ENCODE measurements around the gene LSR.
"Not testable (repeated sequence)": the region's sequence is repeated elsewhere in the genome, so short reads cannot be mapped to it uniquely, and the experiment has no call there.

LSR gene

DNA sequence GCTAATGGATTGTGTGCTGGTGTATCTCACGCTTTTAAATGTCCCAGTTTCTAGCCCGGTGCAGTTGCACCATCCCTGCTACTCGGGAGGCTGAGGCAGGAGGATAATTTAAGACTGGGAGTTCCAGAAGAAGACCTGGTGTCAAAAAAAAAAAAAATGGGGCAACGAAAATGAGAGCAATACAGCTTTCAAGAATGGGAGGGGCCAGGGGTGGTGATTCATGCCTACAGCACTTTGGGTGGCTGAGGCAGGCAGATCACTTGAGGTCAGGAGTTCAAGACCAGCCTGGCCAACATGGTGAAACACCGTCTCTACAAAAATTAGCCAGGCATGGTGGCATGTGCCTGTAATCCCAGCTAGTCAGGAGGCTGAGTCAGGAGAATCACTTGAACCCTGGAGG lies 37.3 kb downstream of the LSR start:
- DNase-seq (ENCODE audit: low read depth in 3 of 3) = not testable (repeated sequence)

DNA sequence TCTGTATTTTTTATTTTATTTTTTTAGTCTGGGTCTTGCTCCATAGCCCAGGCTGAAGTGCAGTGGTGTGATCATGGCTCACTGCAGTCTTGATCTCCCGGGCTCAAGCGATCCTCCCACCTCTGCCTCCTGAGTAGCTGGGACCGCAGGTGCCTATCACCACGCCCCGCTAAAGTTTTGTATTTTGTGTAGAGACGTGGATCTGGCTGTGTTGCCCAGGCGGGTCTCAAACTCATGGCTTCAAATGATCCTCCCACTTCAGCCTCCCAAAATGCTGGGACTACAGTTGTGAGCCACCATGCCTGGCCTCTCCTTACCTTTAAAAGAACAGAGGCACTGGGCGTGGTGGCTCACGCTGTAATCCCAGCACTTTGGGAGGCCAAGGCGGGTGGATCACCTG lies 38.9 kb downstream of the LSR start:
- DNase-seq (ENCODE audit: low read depth in 3 of 3) = no peak

DNA sequence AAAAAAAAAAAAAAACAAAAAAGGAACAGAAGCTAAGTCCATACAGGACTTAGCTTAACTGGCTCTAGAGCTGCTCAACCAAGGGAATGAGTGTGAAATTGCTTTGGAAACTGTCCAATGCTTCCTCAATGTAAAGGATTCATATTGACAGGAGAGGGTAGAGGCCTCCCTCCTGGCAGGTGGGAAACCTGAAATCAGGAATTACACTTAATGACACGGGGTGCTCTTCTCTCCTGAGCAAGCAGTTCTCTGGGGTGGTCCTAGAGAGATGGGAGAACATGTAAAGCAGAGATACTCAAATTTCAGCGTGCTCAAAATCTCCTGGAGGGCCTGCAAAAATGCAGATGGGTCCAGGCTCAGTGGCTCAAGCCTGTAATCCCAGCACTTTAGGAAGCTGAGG lies 39.5 kb downstream of the LSR start:
- DNase-seq (ENCODE audit: low read depth in 3 of 3) = no peak

DNA sequence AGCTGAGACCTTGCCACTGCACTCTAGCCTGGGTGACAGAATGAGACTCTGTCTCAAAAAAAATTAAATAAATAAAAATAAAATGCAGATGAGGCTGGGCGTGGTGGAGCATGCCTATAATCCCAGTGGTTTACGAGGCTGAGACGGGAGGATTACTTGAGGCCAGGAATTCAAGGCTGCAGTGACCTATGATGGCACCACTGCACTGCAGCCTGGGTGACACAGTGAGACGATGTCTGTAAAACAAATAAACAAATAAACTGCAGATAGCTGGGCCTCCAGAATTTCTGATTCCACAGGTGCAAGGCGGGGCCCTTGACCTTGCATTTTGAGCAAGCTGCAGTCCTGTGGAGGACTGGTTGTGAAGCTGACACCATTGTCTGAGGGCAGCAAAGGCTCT lies 40.1 kb downstream of the LSR start:
- no peak for DNase-seq (ENCODE audit: low read depth in 3 of 3)

DNA sequence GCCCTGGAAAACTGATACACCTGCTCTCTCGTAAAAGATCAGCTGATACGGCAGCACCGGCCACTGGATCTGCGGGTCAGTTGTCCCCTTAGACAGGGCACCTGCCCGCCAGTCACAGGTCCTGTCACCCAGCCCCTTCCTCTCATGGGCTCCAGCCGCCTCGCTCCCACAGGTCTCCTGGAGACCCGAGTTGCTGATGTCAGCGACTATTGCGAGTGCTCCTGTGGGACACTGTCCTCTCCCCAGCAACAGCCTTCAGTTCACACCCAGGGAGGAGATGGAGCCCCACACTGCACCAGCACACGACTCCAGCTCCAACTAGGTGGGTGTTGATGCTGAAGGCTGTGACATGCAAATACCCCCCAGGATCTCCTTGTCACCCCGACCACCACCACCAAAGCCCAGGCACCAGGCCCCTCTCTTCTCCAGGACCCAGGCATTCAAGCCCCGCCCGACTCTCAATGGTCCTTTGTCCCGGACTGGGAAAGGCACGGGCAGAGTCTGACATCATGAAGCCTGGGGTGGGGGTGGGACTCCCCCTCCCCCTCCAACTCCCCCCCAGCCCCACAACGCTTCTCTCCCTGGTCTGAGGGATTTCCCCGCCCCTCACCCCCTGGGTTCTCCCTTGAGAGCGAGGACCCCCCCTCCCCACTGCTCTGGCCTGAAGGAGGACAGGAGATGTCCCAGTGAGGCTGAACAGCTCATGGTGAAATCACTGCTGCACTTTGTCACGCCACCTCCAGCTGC lies 41.8 kb downstream of the LSR start:
- DNase-seq (ENCODE audit: low read depth in 3 of 3) = no peak

DNA sequence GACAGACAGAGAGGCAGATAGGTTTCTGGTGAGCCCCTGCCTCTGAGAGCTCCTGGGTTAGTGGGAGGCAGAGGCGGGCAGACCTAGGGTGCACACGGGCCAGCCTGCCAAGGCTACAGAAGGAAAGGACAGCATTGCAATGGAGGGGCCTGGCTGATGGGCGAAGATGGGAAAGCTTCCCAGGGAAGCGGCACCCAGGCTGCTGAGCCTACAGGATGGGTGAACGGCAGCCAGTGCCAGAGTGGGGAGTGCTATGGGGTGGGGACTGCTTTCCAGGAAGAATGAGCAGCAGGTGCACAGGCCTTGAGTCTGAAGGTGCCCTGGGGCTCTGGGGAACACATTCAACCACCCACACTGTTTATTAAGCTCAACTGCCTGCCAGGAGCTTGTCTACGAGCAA lies 42.5 kb downstream of the LSR start:
- no peak for DNase-seq (ENCODE audit: low read depth in 3 of 3)

DNA sequence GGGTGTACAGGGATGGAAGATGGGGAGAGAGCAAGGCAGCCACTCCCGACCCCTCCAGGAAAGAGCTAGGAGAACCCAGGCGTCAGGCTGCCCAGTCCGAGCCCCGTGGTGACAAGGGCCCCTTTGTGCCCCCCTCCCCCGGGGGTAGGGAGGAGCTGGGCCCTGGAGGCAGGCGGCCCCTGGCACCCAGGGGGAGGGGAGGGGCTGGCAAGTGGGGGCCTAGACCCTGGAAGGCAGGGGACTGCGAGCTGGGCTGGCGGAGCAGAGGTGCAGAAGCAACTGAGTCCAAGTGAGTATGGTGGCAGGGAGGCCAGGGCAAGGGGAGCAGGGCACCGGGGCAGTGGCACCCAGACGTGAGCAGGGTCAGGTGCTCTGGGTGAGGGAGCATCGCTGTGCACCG lies 43.1 kb downstream of the LSR start, which contains the start of gene MAG:
MAG (plus strand) TSS at position 246 of the 400 bp plus-strand sequence. CDS start 3,248 bp downstream, outside the sequence.
- DNase-seq (ENCODE audit: low read depth in 3 of 3) = no peak

DNA sequence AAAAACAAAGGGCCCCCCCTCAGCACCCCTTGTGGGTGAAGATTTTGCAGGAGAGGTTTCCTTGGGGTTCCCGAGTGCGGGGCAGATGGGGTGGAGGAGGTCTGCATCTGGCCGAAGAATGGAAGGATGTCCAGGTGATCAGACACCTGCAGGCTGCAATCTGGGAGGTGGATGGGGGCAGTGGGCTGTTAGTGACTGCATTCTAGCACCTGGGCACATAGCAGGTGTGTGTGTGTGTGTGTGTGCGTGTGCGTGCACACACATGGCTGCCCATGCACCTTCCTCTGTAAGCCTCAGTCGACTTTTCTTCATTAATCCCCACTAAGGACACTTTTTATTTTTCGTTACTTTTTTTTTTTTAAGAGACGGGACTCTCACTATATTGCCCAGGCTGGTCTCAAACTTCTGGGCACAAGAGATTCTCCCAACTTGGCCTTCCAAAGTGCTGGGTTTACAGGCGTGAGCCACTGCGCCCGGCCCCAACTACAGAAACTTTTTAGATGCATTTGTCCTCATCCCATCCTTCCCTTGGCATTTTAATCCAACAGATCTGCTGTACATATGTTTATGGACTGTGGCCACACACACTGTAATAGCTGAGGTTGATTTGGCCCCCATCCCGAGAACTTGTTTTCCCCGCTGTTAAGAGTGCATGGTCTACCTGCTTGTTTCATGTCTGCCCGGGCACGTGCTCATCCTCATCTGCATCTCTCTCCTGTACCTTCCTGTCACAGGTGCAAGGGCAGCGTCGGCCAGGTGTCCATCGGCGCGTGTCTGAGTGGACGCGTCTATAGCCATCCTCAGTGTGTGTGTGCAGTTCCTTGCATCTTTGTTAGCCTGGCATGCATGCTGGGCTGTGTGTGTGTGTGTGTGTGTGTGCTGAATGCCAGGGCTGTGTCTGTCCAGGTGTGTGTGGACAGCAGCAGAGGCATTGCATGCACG lies 43.9 kb downstream of the LSR start:
- DNase-seq (ENCODE audit: low read depth in 3 of 3) = no peak

DNA sequence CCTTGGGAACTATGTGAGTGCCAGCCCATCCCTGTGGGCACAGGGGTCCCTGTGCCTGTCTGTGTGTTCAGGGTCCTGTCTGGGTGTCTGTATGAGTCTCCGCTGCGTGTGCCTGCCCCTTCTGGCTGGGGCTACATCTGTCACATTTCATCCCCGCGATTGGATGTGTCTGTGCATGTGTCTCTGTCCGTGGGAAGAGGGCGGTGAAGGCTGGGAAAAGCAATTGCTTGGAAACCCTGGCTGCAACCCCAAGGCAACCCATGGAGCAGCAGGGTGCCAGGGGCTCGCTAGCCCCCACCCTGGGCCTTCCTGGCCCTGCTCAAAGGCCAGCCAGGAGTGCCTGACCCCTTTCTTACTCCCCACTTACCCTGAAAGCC lies 44.5 kb downstream of the LSR start:
- DNase-seq (ENCODE audit: low read depth in 3 of 3) = no peak

DNA sequence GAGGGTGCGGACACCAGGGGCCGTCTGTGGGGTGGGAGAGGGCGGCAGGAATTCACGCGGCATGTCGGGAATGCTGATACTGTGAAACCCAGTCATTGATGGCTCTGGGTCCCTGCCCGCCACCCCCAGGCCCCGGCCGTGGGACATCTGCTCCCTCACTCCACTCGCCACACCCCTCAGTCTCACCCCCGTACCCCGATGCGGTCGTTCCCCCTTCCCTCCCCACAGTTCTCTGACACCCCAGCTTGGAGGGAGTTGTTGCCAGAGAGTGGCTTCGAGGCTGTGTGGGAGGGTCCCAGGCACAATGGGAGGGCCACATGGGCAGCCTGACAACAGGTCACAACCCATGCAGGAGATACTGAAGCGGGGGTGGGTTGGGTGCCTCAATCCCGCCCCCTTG lies 45.0 kb downstream of the LSR start:
- DNase-seq (ENCODE audit: low read depth in 3 of 3) = no peak

DNA sequence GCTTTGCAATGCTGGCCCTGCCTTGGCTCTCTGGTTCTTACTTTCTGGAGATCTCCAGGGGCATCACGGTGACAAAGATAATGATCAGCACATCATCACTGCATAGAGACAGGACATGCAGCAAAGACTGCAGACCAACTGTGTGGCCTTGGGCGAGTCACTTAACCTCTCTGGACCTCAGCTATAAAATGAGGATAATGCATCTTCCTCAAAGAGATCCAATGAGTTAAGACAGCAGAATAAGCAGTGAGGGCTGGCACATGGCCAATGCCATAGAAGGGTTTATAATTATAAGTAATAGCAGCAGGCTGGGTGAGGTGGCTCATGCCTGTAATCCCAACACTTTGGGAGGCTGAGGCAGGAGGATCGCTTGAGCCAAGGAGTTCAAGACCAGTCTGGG lies 45.5 kb downstream of the LSR start:
- no peak for DNase-seq (ENCODE audit: low read depth in 3 of 3)

DNA sequence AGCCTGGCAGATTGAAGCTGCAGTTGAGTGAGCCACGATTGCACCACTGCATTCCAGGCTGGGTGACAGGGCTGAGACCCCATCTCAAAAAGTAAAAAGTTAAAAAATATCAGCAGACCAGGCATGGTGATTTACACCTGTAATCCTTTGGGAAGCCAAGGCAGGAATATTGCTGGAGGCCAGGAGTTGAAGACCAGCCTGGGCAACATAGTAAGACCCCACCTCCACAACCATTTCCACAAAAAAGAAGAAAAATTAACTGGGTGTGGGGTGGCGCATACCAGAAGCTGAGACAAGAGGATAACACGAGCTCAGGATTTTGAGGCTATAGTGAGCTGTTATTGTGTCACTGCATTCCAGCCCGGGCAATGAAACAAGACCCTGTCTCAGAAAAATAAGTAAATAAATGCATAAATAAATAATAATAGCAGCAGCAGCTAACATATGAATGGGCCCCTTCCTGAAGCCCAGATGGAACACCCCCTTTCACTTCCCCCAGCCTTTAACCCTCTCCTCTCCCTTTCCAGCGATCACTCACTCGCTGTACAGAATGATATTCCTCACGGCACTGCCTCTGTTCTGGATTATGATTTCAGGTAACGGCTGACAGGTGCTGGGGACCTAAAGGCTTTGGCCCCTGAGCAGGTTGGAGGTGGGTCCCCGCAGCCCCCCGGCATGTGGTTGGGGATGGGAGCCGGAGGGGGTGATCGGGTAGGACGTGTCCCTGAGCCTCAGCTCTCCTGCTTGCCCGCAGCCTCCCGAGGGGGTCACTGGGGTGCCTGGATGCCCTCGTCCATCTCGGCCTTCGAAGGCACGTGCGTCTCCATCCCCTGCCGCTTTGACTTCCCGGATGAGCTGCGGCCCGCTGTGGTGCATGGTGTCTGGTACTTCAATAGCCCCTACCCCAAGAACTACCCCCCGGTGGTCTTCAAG lies 46.3 kb downstream of the LSR start:
- DNase-seq (ENCODE audit: low read depth in 3 of 3) = no peak

DNA sequence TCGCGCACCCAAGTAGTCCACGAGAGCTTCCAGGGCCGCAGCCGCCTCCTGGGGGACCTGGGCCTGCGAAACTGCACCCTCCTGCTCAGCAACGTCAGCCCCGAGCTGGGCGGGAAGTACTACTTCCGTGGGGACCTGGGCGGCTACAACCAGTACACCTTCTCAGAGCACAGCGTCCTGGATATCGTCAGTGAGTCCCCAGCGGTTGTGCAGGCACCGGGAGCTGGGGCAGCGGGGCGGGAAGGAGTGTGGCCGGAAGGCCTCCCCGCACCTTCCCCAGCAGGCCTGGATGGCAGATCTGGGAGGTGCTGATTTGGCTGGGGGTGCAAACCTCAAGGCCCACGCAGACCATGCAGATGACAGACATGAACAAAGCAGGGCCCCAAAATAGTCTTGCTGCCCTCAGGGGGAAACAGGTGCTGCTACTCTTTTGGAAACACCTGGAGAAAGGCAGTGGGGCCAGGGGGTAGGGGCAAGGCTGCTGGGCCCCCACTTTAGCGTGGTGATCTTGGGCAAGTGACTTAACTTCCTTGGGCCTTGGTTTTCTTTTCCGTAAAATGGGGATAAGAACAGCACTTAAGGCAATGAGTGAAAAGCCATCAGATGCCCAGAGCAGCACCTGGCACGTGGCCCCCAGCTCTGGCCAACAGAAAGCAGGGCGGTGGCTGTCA lies 47.1 kb downstream of the LSR start:
- no peak for DNase-seq (ENCODE audit: low read depth in 3 of 3)

DNA sequence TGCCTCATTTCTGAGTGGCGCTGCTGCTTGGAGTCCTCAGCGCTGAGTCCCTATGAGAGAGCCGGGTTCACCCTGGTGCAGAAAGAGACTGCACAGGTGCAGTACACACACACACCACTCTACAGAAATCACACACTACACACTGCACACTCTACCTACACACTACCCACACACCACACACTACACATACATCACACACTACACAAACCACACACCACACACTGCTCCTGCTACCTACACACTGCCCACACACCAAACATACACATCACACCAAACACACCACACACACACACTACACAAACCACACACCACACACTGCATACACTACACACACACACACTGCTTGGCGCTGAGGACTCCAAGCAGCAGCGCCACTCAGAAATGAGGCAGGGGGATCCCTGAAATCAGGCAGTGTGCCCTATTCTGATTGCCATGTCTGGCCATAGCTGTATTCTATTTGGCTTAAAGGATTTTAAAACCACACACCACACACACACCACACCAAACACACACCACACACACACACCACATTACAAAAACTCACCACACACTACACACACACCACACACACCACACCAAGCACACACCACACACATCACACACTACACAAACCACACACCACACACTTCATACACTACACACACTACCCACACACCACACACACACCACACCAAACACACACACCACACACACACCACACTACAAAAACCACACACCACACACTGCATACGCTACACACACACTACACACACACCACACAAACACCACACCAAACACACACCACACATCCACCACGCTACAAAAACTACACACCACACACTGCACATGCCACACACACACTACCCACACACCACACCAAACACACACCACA lies 48.1 kb downstream of the LSR start:
- DNase-seq (ENCODE audit: low read depth in 3 of 3) = no peak

DNA sequence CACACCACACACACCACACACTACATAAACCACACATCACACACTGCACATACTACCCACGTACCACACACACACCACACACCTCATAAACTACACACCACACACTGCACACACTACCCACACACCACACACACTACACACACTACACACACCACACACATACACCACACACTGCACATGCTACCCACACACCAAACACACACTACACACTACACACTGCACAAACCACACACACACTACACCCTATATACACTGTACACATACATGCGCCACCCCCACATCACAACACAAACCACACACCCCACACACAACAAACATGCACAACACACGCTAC lies 48.7 kb downstream of the LSR start:
- no peak for DNase-seq (ENCODE audit: low read depth in 3 of 3)

DNA sequence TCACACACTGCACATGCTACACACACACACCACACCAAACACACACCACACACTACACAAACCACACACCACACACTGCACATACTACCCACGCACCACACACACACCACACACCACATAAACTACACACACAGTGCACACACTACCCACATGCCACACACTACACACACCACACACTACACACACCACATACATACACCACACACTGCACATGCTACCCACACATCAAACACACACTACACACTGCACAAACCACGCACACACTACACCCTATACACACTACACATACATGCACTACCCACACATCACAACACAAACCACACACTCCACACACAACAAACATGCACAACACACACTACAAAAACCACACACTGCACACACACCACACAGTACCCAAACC lies 49.1 kb downstream of the LSR start:
- no peak for DNase-seq (ENCODE audit: low read depth in 3 of 3)

DNA sequence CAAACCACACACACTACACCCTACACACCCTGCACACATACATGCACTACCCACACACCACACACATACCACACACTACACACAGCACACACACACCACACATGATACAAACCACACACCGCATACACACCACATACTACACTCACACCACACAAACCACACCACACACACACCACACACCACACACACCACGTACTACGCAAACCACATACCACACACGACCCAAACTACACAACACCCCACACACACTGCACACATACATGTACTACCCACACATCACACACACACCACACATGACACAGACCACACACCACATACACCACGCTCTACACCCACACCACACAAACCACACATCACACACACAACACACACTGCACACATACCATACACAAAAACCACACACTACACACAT lies 49.8 kb downstream of the LSR start:
- DNase-seq (ENCODE audit: low read depth in 3 of 3) = no peak

DNA sequence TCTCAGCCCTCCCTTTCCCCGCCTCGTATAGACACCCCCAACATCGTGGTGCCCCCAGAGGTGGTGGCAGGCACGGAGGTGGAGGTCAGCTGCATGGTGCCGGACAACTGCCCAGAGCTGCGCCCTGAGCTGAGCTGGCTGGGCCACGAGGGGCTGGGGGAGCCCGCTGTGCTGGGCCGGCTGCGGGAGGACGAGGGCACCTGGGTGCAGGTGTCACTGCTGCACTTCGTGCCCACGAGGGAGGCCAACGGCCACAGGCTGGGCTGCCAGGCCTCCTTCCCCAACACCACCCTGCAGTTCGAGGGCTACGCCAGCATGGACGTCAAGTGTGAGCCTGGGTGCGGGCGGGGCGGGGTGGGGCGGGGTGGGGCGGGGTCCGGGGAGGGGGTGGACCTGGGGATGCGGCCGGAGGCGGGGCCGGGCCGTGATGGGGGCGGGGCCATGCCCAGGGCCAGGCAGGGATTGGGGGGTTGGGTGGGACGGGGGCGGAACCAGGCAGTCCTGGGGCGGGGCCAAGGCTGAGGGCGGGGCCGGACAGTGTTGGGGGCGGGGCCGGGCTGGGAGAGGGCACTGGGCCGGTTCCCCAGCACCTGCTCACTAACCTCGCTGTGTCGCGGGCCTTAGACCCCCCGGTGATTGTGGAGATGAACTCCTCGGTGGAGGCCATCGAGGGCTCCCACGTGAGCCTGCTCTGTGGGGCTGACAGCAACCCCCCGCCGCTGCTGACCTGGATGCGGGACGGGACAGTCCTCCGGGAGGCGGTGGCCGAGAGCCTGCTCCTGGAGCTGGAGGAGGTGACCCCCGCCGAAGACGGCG lies 50.9 kb downstream of the LSR start:
- no peak for DNase-seq (ENCODE audit: low read depth in 3 of 3)

DNA sequence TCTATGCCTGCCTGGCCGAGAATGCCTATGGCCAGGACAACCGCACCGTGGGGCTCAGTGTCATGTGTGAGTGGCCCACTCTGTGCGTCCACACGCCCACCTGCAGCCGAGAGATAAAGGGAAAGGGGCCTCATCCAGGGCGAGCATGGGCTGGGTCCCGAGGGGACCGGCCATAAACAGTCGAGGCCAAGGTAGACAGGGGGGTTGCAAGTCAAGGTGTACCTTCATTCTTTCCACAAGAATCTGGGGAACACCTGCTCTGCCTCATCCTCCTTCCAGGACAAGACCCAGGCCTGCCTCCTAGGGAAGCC lies 51.5 kb downstream of the LSR start:
- no peak for DNase-seq (ENCODE audit: low read depth in 3 of 3)

DNA sequence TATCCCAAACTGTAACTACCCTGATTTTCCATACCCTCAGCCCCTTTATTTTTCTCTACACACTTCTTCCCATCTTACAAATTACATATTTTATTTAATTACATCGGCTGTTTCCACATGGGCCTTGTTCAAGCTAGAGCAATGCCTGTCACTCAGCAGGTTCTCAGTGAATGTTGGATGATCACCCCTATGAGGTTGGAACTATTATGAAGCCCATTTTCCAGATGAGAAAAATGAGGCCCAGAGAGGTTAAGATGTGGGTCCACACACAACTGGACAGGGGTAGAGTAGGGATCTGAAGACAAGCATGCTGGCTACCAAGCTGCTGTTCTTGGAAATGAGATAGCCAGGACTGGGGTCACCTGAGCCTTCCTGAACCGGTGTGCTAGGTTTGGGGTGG lies 53.2 kb downstream of the LSR start:
- DNase-seq (ENCODE audit: low read depth in 3 of 3) = no peak

All from stimulated activated CD4-positive, alpha-beta T cell treated with anti-CD3 and anti-CD28 coated beads, TNF-alpha, amount 100 ng/mL, for 4 hours (primary cell).